22Rv1 (cell line): Measurements from ENCODE around the gene TST.

ENCODE experiments used
- ZFX ChIP-seq: fragments of 450-650 bp; IDR thresholded peaks from 2 replicates; pipeline ENCODE4 v1.6.1; 2017; ENCODE audit warnings: antibody characterized with exemption, borderline replicate concordance
- TF ChIP-seq, protein P1 (sequence below): fragments of 450-650 bp; IDR thresholded peaks from 2 replicates; pipeline ENCODE4 v1.5.1; 2017; ENCODE audit warnings: mild to moderate bottlenecking

DNA sequence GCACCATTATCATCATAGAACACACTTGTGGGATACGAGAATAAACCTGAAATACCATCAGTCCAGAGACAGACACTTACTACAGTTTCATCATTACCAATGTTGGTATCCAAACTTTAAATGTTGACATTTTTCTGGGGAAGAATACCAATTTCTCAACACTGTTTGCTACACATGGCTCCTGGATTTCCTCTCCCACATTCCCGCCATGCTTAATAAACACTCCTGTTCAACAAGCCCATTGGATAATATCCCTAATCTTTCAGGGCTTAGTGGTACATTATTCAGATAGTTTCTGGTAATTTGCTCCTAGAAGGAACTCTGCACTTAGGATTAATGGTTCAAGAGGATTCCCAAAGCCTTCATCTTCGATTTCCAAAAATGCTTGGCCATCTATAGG, 57.6 kb downstream of the TST start:
- TF ChIP-seq, protein P1, sequence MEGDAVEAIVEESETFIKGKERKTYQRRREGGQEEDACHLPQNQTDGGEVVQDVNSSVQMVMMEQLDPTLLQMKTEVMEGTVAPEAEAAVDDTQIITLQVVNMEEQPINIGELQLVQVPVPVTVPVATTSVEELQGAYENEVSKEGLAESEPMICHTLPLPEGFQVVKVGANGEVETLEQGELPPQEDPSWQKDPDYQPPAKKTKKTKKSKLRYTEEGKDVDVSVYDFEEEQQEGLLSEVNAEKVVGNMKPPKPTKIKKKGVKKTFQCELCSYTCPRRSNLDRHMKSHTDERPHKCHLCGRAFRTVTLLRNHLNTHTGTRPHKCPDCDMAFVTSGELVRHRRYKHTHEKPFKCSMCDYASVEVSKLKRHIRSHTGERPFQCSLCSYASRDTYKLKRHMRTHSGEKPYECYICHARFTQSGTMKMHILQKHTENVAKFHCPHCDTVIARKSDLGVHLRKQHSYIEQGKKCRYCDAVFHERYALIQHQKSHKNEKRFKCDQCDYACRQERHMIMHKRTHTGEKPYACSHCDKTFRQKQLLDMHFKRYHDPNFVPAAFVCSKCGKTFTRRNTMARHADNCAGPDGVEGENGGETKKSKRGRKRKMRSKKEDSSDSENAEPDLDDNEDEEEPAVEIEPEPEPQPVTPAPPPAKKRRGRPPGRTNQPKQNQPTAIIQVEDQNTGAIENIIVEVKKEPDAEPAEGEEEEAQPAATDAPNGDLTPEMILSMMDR, result no peak
- TF ChIP-seq ZFX, result no peak
